ENCODE results near the gene L2HGDH.

- TF ChIP-seq CTCF (IDR thresholded peaks at IDR 0.05; ENCODE audit: poor library complexity) (no peak), EZH2 (IDR thresholded peaks at IDR 0.05; ENCODE audit: borderline replicate concordance) (no peak), EZH2phosphoT487 (IDR thresholded peaks at IDR 0.05; ENCODE audit: low read depth, severe bottlenecking, unreplicated experiment) (no peak)
Measured at GRCh38 chr14:50319293-50319692, 7.3 kb upstream of the L2HGDH start.

All from hepatocyte (in vitro differentiated cells).